Keratinocyte (primary cell): ENCODE data around the gene ITGBL1.

Experiments
- EZH2 ChIP-seq: IDR thresholded peaks from one replicate; pipeline ENCODE4 v1.6.1; 2012; ENCODE audit warnings: inconsistent platforms, mild to moderate bottlenecking, low read length, moderate library complexity
- TF ChIP-seq, protein P1 (sequence below), 3 experiments: IDR thresholded peaks in 1 of 3; conservative IDR thresholded peaks in 1 of 3; optimal IDR thresholded peaks in 1 of 3; 2 replicates in 2 of 3; 3 replicates in 1 of 3; pipeline versions ENCODE3 to v1.5.1; 2011; ENCODE audit warnings: low read length in 3 of 3, mild to moderate bottlenecking in 3 of 3, moderate library complexity in 2 of 3, control low read depth in 1 of 3, inconsistent platforms in 1 of 3; ENCODE audit not compliant: insufficient read depth in 2 of 3; ENCODE audit errors: extremely low read depth in 1 of 3

DNA sequence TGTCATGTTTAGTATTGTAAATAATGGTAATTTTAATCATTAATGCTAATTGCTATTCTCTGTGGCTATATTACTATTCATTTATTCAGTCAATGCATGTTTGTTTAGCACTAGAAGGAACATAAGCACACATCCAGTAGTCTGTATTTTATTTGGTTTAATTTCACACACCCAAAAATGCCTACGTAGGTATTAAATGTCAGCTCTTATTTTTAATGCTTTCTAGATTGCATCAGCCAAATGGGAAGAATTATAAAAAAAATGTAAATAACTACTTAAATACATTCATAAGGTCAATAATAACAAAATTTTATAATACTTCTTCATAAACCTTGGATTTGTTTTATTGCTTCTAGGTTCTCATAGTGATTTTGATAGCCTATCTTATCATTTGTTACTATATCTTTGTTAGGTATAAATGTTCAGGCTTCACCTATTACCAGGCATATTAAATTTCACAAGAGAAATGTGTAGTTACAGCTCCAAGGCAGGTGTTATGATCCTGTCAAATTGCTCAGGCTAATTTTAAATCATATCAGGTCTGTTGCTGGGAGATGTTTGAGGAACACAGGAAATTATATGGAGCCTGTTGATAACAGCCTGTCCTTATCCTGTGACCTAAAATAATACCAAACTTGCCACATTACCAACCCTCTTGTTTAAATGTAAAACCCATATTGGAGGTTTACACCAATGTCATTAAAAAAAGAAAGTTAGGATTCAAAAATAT is 34.4 kb downstream of the ITGBL1 start:
- TF ChIP-seq, protein P1, sequence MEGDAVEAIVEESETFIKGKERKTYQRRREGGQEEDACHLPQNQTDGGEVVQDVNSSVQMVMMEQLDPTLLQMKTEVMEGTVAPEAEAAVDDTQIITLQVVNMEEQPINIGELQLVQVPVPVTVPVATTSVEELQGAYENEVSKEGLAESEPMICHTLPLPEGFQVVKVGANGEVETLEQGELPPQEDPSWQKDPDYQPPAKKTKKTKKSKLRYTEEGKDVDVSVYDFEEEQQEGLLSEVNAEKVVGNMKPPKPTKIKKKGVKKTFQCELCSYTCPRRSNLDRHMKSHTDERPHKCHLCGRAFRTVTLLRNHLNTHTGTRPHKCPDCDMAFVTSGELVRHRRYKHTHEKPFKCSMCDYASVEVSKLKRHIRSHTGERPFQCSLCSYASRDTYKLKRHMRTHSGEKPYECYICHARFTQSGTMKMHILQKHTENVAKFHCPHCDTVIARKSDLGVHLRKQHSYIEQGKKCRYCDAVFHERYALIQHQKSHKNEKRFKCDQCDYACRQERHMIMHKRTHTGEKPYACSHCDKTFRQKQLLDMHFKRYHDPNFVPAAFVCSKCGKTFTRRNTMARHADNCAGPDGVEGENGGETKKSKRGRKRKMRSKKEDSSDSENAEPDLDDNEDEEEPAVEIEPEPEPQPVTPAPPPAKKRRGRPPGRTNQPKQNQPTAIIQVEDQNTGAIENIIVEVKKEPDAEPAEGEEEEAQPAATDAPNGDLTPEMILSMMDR (optimal IDR thresholded peaks at IDR 0.05 in 1 of 3, IDR thresholded peaks at IDR 0.05 in 1 of 3, conservative IDR thresholded peaks at IDR 0.05 in 1 of 3; ENCODE audit: extremely low read depth in 1 of 3, insufficient read depth in 2 of 3, low read length in 3 of 3) = no peak
- TF ChIP-seq EZH2 = no peak
